HT1080 (cell line): ENCODE data around the gene ADAMTS17. TPM values are rescaled to one million over a fixed set of nuclear protein-coding genes. Genes with fewer than 3 reads are reported as not detected.

ENCODE experiments used
- DNase-seq: peaks from one replicate; pipeline ENCODE4 v3.0.0-alpha.2; 2015; ENCODE audit warnings: low read depth
- total RNA-seq: library from RNA; depleted of rRNA; stranded (reverse); fragments of >200 nt; shearing (Covaris generic); gene quantifications from 2 replicates; pipeline ENCODE4 v1.2.3, GENCODE V29; 2014

Gene ADAMTS17
- total RNA-seq, 1 experiment from 2014 or later, result 0.05 TPM

DNA sequence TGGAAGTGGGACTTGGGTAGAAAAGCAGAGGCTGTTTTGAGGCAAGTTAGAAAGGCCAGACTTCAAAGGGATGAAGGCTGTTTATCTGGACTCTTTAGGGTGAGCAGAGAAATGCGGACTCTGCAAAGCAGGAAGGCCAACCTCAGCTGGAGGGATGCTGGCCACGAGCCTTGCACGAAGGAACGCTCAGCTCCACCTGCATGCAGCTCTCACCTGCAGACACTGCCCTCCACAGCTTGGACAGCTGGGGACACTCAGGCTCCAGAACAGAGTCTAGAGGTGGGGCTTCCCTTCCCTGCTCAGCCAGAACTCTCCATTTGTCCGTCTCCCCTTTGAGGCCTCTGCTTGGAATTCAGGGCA lies 229.7 kb downstream of the ADAMTS17 start:
- DNase-seq, result no peak

DNA sequence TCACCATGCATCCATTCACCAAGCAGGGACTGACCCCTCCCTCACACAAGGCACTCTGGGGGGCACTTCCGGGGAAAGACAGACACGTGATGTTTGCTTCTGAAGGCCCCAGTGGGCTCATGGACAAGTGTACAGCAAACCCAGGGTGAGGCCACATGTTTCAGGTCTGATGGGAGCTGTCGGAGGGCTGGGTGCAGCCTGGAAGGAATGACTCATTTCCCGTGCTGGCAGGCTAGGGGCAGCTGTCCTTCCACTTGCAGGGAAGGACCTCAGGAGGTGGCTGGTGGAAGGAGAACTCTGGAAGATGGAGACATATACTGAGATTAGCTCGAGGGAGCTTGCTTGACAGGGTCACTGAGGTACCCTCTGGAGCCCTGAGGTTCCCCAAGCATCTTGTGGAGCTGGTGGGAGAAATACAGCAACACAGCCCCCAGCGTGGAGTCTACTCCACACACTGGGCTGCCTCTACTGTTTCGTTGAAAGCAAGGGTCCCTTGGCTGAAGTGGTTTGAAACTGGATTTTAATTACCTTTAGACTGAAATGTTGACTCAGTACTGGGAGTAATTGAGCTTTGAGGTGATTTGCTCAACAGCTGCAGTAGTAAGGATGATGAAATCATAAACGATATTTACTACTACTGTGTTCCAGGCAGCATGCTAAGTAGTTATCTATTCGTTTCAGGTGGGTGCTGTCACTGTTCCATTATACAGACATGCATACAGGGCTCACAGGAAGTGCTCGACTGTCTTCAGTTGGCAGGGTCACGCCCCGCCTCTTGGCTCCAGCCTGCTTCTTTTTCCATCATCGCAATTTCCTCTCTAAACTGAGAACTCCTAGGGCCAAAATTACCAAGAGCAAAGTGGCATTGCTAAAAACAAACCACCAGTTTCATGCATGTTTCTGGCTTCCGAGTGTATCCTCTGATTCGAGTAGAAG lies 230.4 kb downstream of the ADAMTS17 start:
- peak; percentile 97 for DNase-seq

DNA sequence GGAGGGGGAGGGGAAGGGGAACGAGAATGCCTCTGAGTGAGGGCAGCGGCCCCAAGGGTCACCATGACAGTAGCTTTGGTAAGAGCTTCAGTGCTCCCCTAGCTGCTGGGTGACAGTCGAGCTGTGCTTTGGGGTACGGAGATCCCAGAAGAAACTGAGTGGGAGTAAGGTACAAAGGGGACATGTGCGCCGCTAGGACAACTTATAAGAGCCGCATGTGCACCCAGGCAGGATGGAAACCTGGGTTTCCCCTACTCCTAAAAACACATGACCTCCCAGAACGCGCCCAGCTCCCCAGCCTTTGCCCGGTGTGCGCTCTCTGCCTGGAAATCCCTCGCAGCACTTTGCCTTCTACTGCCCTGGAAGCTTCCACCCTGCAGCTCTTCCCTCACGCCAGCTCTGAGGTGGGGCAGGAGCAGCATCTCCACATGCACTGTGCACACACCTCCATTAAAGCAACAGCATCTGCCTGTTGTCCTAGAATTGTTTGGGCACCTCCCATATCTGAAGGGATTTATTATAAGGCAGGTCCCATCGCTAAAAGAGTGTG lies 232.2 kb downstream of the ADAMTS17 start:
- DNase-seq, result no peak

GRCh38 chr15:100108846-100109245 lies 232.9 kb downstream of the ADAMTS17 start:
- no peak for DNase-seq

DNA sequence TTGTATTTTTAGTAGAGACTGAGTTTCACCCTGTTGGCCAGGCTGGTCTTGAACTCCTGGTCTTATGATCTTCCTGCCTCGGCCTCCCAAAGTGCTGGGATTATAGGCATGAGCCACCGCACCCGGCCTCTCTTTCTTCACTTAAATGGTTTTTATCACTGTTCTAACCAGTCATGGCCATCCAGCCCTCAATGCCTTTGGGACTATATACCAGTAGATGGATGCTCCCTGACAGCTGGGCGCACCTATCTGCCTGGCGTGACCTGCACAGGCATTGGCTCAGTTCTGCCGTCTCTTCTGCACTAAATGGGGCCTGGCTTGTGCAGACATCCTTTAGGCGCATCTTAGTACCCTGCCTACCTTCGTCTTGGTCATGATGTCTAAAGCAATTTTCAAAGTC lies 233.4 kb downstream of the ADAMTS17 start:
- DNase-seq, result no peak

GRCh38 chr15:100107606-100108225 lies 234.1 kb downstream of the ADAMTS17 start:
- no peak for DNase-seq

DNA sequence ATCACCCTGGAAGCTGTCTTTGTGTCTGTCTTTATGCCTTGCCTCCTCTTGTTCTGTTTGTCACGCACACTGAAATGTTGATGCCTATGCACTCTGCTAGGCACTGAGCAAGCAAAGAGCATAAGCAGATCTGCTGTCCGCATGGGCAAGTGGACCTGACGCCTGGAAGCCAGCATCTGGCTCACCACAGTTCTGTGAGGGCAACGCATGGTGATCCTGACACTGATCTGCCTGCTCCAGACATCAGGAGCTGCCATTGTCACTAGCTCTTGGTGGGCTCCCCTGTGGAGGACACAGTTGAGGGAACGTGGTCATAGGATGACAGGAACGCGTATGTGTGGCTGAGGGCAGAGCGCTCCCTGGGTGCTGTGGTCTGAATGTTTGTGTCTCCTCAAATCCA lies 234.6 kb downstream of the ADAMTS17 start:
- DNase-seq, result no peak

GRCh38 chr15:100106732-100107131 lies 235.0 kb downstream of the ADAMTS17 start:
- no peak for DNase-seq

DNA sequence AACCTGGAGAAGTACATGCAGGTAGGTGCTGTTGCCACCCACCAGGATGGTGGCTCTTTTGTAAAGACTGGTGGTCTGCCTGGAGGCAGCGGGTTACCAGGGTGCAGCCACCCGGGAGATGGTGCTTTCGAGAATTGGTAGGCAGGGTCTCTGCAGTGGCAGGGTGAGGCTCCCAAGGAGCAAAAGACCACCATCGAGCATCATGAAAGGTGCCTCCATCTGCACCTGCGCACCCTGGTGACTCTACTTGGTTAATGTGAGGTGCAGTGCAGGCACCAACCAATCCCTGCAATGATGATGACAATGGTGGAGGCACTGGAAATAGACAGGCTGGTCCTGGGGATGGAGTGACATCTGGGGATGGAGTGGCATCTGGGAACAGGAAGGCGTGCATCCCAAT lies 236.7 kb downstream of the ADAMTS17 start:
- no peak for DNase-seq

DNA sequence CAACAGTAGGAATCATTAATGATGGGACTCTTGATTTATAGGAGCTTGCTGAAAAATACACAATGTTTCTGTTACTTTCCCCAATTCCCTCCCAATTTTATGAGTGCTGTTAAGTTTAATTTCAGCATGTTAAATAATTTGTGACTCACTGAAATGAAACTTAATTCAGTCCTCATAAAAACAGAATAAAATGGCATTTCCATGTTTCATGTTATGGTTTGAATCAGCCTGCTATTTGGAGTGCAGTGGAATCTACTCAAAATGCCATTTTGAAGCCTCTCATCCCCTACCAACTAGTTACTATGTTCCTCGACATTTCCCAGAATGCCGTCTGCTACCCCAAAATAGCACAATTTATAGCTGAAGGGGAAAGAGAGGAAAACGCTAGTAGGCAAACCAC lies 237.5 kb downstream of the ADAMTS17 start:
- no peak for DNase-seq

- no peak for DNase-seq
Measured at GRCh38 chr15:100103828-100104227, 237.9 kb downstream of the ADAMTS17 start.

GRCh38 chr15:100101426-100102089 lies 240.2 kb downstream of the ADAMTS17 start:
- DNase-seq, result no peak

DNA sequence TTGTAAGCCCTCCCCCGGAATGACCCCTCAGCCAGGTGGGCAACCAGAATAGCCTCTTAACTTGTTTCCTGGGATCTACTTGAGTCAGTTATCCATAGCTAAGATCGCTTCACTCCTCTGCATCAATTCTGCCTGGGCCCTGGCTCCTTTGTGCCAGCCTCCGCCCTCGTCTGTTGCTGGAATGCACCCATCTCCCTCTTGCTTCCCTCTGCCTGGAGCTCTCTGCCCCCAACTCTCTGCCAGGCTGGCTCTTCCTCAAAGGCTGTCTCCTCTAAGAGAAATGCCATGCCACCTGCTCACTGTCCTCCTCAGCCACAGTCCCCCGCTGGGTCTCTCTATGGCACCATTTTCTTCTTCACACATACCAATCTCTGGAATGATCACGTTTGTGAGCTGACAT lies 240.8 kb downstream of the ADAMTS17 start:
- no peak for DNase-seq

- DNase-seq, result no peak
Measured at GRCh38 chr15:100099976-100100375, 241.8 kb downstream of the ADAMTS17 start.

DNA sequence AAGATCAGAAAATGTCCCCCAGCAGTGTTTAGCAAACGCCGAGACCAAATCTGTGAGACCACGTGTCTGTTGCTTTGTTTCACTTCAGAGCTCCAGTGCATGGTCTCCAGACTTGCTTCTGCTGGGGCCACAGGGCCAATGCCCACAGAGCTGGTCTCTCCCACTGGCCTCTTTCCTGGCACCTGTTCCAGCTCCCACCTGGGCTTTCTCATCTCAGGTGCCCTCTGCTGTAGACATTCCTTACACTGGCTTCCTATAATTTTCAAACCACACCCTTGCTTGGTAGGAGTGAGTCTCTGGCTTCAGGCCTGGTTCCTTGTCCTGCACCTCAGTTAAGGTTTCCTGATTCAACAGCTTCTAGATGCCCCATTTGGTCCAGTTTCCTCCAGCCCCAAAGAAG lies 243.1 kb downstream of the ADAMTS17 start:
- DNase-seq, result no peak

DNA sequence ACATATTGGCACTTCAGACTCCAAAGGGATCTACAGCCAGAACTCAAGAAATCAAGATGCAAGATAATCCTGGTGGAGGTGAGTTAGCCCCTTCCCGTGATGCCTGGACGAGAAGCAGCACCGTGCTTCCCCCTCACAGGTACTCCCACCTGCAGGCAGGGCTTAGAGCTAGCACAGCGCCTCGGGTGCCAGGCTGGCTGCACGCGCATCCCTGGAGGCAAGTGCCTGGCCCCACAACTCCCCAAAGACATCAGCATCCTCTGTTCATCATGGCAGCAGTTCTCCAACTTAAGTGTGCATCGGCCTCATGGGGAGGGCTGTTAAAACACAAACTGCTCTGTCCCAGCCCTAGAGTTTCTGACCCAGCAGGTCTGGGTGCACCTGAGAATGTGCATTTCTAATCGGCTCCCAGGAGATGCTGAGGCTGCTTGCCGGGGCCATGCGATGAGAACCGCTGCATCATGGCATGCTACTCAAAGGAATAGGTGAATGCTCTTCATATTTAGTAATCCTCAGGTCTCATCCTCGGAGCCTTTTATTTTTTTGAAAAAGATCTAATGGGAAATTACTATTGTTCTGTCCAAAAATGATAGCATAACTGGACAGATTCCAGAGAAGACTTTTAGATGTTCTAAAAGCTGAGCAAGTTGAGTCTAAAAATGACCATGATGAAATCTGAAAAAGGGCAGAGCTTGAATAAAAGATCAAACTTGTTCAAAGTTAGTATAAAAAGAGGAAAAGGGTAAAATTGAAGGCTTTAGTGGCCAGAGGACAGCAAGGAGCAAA lies 244.2 kb downstream of the ADAMTS17 start:
- DNase-seq, result no peak

DNA sequence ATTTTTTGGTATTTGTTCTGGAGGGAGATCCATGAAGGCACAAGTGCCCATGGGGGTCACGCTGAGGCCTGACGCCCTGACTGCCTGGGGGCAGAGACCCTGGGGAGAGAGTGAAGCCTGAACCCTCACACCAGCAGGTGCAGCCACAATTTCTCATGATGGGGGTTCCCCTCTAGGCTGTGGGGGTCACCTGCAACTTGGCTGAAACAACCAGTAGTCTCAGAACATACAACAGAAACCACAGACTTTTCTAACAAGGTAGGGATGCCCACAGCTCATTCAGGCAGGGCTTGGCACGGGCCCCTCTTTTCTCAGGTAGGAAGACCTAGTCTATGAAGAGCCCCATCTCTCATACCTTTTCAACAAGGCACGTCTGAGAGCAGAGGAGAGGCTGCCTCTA lies 245.1 kb downstream of the ADAMTS17 start:
- DNase-seq, result no peak

DNA sequence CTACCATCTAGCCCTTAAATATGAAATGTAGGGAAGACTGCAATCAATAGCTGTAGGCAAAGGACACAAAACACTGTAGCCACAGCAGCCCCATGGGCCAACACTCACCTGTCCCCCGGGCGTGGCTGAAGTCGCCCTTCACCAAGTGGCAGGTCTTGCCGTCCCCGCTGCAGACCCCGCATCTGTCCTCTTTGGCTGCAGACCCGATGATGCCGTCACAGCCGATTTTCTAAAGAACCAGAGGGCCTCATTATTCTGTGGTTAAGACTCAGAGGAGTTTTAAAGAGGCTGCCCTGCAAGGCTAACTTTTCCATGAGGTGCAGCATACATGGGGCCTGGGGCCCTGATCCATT lies 245.6 kb downstream of the ADAMTS17 start:
- no peak for DNase-seq

DNA sequence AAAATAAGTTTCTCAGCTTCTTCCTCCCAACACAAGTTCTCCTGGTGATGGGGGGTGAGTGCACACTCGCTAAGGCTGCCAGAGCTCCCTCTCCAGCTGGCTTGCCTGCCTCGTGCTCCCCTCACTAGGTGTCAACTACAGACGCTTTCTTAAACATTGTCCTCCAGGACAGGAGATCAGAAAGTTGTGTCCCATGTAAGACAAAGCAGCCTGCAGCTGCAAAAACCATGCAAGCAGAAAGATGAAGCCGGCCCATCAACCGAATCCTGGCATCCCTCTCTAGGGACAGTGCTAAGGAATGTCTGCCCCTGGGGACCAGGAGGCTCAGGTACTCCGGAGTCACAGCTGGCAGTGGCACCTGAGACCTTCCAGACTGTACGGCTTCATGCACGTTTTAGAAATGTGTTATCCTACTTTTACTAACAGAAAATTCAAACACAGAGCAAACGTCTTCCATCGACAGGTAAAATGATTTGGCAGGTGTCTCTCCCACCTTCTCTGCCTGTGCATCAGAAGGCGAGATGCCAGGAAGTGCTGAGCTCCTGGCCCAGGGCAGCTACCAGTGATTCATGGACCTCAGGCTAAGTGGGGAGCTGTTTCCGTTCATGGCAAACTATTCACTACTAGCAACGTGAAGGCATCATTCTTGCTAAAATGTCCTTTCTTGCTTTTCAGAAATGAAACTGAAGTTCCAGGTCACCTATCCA lies 246.1 kb downstream of the ADAMTS17 start:
- peak; percentile 23 for DNase-seq

DNA sequence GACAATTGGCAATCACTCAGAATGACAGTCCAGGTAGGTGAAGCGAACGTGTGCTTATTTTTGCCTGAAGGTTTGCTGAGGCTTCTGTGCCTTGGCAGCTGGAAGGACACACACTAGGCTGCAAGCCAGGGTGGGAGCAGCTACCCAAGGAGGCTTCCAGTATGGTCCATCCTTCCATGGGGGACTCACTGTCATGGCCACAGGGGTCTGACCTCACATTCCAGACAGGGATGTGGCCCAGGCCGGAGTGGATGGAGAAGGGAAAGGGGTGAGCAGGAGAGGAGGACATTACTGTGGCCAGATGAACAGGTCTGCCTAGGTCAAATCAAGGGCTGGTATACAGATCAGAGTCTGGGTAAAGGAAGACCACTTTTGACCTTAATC lies 247.7 kb downstream of the ADAMTS17 start:
- DNase-seq, result no peak
